Neuronal stem cell (in vitro differentiated cells): ENCODE data around the gene CNOT9. TPM values are rescaled to one million over a fixed set of nuclear protein-coding genes. Genes with fewer than 3 reads are reported as not detected.

Experiments
- DNase-seq: peaks from one replicate; pipeline ENCODE4 v3.0.0-alpha.2; 2013; ENCODE audit warnings: low spot score
- H2AFZ ChIP-seq: one replicate; pipeline ENCODE4 v1.6.1; 2013; ENCODE audit warnings: mild to moderate bottlenecking, low read length, inconsistent platforms
- H2AK5ac ChIP-seq: 2 replicates; pipeline ENCODE4 v1.6.1; 2013; ENCODE audit warnings: low read depth, mild to moderate bottlenecking, inconsistent platforms, low read length, moderate library complexity, mixed read lengths
- H2BK120ac ChIP-seq: 2 replicates; pipeline ENCODE4 v1.6.1; 2013; ENCODE audit warnings: low read depth, mild to moderate bottlenecking, inconsistent platforms, low read length, moderate library complexity, mixed read lengths
- H2BK12ac ChIP-seq: one replicate; pipeline ENCODE4 v1.6.1; 2013; ENCODE audit warnings: low read length, inconsistent platforms
- H2BK15ac ChIP-seq: 2 replicates; pipeline ENCODE4 v1.6.1; 2013; ENCODE audit warnings: mild to moderate bottlenecking, low read length, inconsistent platforms, mixed read lengths
- H2BK5ac ChIP-seq: one replicate; pipeline ENCODE4 v1.6.1; 2013; ENCODE audit warnings: inconsistent platforms, mild to moderate bottlenecking, low read length, moderate library complexity
- H3K14ac ChIP-seq: one replicate; pipeline ENCODE4 v1.6.1; 2013; ENCODE audit warnings: low read length, inconsistent platforms
- H3K18ac ChIP-seq: 2 replicates; pipeline ENCODE4 v1.6.1; 2013; ENCODE audit warnings: low read length, inconsistent platforms
- H3K23ac ChIP-seq: 2 replicates; pipeline ENCODE4 v1.6.1; 2013; ENCODE audit warnings: low read depth, mild to moderate bottlenecking, mixed read lengths, low read length, inconsistent platforms; ENCODE audit not compliant: poor library complexity
- H3K27ac ChIP-seq: replicated peaks from 3 replicates; pipeline ENCODE4 v1.5.1; 2013; ENCODE audit warnings: low read length, inconsistent platforms
- H3K27me3 ChIP-seq, 3 experiments: 2 replicates each; pipeline ENCODE4 v1.6.1; 2013; ENCODE audit warnings: low read length in 3 of 3, mild to moderate bottlenecking in 2 of 3, inconsistent platforms in 1 of 3, low read depth in 1 of 3, mixed read lengths in 1 of 3, moderate library complexity in 1 of 3; ENCODE audit not compliant: control insufficient read depth in 3 of 3, insufficient read depth in 3 of 3
- H3K36me3 ChIP-seq, 2 donors: replicated peaks in 1 of 2; 2 replicates each; pipeline ENCODE4 v1.6.1; 2013; ENCODE audit warnings: low read length in 2 of 2; ENCODE audit not compliant: control insufficient read depth in 2 of 2, insufficient read depth in 2 of 2
- H3K4ac ChIP-seq: 2 replicates; pipeline ENCODE4 v1.6.1; 2013; ENCODE audit warnings: inconsistent platforms, mild to moderate bottlenecking, low read length, moderate library complexity
- H3K4me1 ChIP-seq, 2 donors: 1 replicate in 1 of 2; 2 replicates in 1 of 2; pipeline ENCODE4 v1.6.1; 2013; ENCODE audit warnings: low read length in 2 of 2, low read depth in 1 of 2; ENCODE audit not compliant: control insufficient read depth in 2 of 2, insufficient read depth in 1 of 2
- H3K4me2 ChIP-seq: one replicate; pipeline ENCODE4 v1.6.1; 2013; ENCODE audit warnings: mild to moderate bottlenecking, low read length, inconsistent platforms; ENCODE audit not compliant: insufficient read depth, poor library complexity, severe bottlenecking
- H3K4me3 ChIP-seq, 2 donors: 2 replicates each; pipeline ENCODE4 v1.5.1; 2013; ENCODE audit warnings: low read length in 2 of 2, mild to moderate bottlenecking in 2 of 2, inconsistent platforms in 1 of 2, moderate library complexity in 1 of 2
- H3K79me1 ChIP-seq: one replicate; pipeline ENCODE4 v1.6.1; 2013; ENCODE audit warnings: low read depth, mild to moderate bottlenecking, inconsistent platforms, low read length, moderate library complexity
- H3K9ac ChIP-seq: one replicate; pipeline ENCODE4 v1.6.1; 2013; ENCODE audit warnings: mild to moderate bottlenecking, low read depth, low read length, inconsistent platforms; ENCODE audit not compliant: poor library complexity
- H3K9me3 ChIP-seq, 2 donors: replicated peaks in 1 of 2; 2 replicates each; pipeline versions ENCODE3 to v1.6.1; 2013; ENCODE audit warnings: low read length in 2 of 2, mild to moderate bottlenecking in 2 of 2, inconsistent platforms in 1 of 2, low read depth in 1 of 2, mixed read lengths in 1 of 2, moderate library complexity in 1 of 2; ENCODE audit not compliant: control insufficient read depth in 2 of 2, insufficient read depth in 1 of 2
- H4K8ac ChIP-seq: one replicate; pipeline ENCODE4 v1.6.1; 2013; ENCODE audit warnings: low read depth, mild to moderate bottlenecking, inconsistent platforms, low read length, moderate library complexity
- H4K91ac ChIP-seq: one replicate; pipeline ENCODE4 v1.6.1; 2013; ENCODE audit warnings: low read length, low read depth, mild to moderate bottlenecking, inconsistent platforms; ENCODE audit not compliant: poor library complexity
- WGBS, 2 donors: extraction: QIAGEN DNeasy Blood & Tissue Kit; methylation state at CpG; one replicate each; pipeline ENCODE4 v1.1.7; 2013; ENCODE audit warnings: missing lambda C conversion rate in 2 of 2, mixed read lengths in 1 of 2; ENCODE audit not compliant: insufficient read length in 2 of 2, insufficient replicate concordance in 1 of 2; ENCODE audit errors: extremely low coverage in 2 of 2; 5-methylcytosine and 5-hydroxymethylcytosine counted together
- small RNA-seq: library from polyadenylated mRNA; stranded (forward); fragments of <200 nt; extraction: miRNeasy Mini kit (QIAGEN cat#:217004); gene quantifications from one replicate; pipeline ENCODE3, GENCODE V24; 2013; ENCODE audit not compliant: insufficient read depth

The CNOT9 gene

GRCh38 chr2:218643751-218644310 lies 75.2 kb downstream of the CNOT9 start:
- Histone ChIP-seq H3K14ac (no peak overlapping the region), H3K4ac (no peak overlapping the region), H2BK5ac (no peak overlapping the region), H2BK120ac (no peak overlapping the region), H3K4me2 (no peak overlapping the region), H2BK15ac (no peak overlapping the region), H2BK12ac (no peak overlapping the region), H2AFZ (no peak overlapping the region), H3K9me3 (no peaks in the 10 kb centered on the region), H3K27me3 (no peaks in the 10 kb centered on the region), H3K18ac (no peak overlapping the region), H3K4me1 (no peaks in the 10 kb centered on the region), H3K36me3 (peaks cover 65 to 94% of the 10 kb centered on the region in 2 donors), H3K27ac (no peak overlapping the region), H3K9ac (no peak overlapping the region), H3K4me3 (no peak overlapping the region), H2AK5ac (no peak overlapping the region), H4K91ac (no peak overlapping the region), H3K23ac (no peak overlapping the region), H4K8ac (no peak overlapping the region), H3K79me1 (peaks cover 5% of the 10 kb centered on the region)
- DNase-seq = no peak
- WGBS, 2 donors = no CpG with 5 or more reads among the region's 10 CpGs

GRCh38 chr2:218644721-218645120 lies 76.1 kb downstream of the CNOT9 start:
- Histone ChIP-seq H3K4me3 (peak overlapping the region in 1 of 2 donors; percentile 6), H3K27ac (no peak overlapping the region), H2BK15ac (no peak overlapping the region), H2BK120ac (no peak overlapping the region), H3K4me2 (no peak overlapping the region), H3K9me3 (no peaks in the 10 kb centered on the region), H3K27me3 (no peaks in the 10 kb centered on the region), H4K8ac (no peak overlapping the region), H3K14ac (no peak overlapping the region), H2AK5ac (no peak overlapping the region), H2BK12ac (no peak overlapping the region), H3K36me3 (peaks cover 66 to 95% of the 10 kb centered on the region in 2 donors), H2BK5ac (no peak overlapping the region), H3K79me1 (peaks cover 5% of the 10 kb centered on the region), H3K4ac (no peak overlapping the region), H3K4me1 (no peaks in the 10 kb centered on the region), H3K23ac (peak overlapping the region; percentile 45), H2AFZ (no peak overlapping the region), H3K18ac (no peak overlapping the region), H3K9ac (peak overlapping the region; percentile 78), H4K91ac (no peak overlapping the region)
- no CpG with 5 or more reads among the region's 11 CpGs for WGBS, 2 donors
- no peak for DNase-seq

GRCh38 chr2:218645126-218645525 lies 76.5 kb downstream of the CNOT9 start:
- Histone ChIP-seq H3K4ac (no peak overlapping the region), H2AFZ (no peak overlapping the region), H2AK5ac (no peak overlapping the region), H3K27ac (no peak overlapping the region), H3K14ac (no peak overlapping the region), H3K27me3 (no peaks in the 10 kb centered on the region), H3K4me2 (no peak overlapping the region), H3K79me1 (peaks cover 5% of the 10 kb centered on the region), H3K4me3 (no peak overlapping the region), H4K91ac (no peak overlapping the region), H3K9ac (no peak overlapping the region), H2BK120ac (no peak overlapping the region), H2BK12ac (no peak overlapping the region), H2BK15ac (no peak overlapping the region), H3K9me3 (no peaks in the 10 kb centered on the region), H4K8ac (no peak overlapping the region), H3K23ac (no peak overlapping the region), H2BK5ac (no peak overlapping the region), H3K36me3 (peaks cover 68 to 95% of the 10 kb centered on the region in 2 donors), H3K4me1 (no peaks in the 10 kb centered on the region), H3K18ac (no peak overlapping the region)
- DNase-seq = no peak
- WGBS, 2 donors = no CpG with 5 or more reads among the region's 1 CpG

Small RNAs within 50 kb of the gene (small RNA-seq; reads per million reads assigned to genes)
- gene RNU6-136P = not detected
